Retinal pigment epithelial cell (primary cell): ENCODE data around the gene RBPJ.
A peak's percentile ranks its signal among the peaks of the same experiment; 100 is the strongest.

Source experiments
- DNase-seq: peaks from one replicate; pipeline ENCODE4 v3.0.0-alpha.2; 2010; ENCODE audit warnings: low read depth
- H3K4me3 ChIP-seq: 2 replicates; pipeline ENCODE4 v1.5.1; 2011; ENCODE audit warnings: mild to moderate bottlenecking, low read length, control low read depth, moderate library complexity
- CTCF ChIP-seq: conservative IDR thresholded peaks from 2 replicates; pipeline ENCODE4 v1.5.1; 2011; ENCODE audit warnings: low read depth, low read length, control low read depth, inconsistent platforms

RBPJ gene

GRCh38 chr4:26404743-26405206, 84.0 kb downstream of the RBPJ start:
- TF ChIP-seq CTCF: peak; percentile 59
- peak; percentile 48 for DNase-seq

GRCh38 chr4:26406346-26406975, 85.6 kb downstream of the RBPJ start:
- no peak for DNase-seq
- no peak overlapping the region for H3K4me3 ChIP-seq
- no peak for TF ChIP-seq CTCF

More at GRCh38 chr4:26404743-26405206, 84.0 kb downstream of the RBPJ start:
- H3K4me3 ChIP-seq: no peak overlapping the region

- DNase-seq: no peak
- H3K4me3 ChIP-seq: no peak overlapping the region
- no peak for TF ChIP-seq CTCF
Observed at GRCh38 chr4:26407476-26407875, 86.7 kb downstream of the RBPJ start.

- no peak for DNase-seq
- peak; percentile 58 for TF ChIP-seq CTCF
- H3K4me3 ChIP-seq: no peak overlapping the region
Observed at GRCh38 chr4:26410385-26411293, 89.8 kb downstream of the RBPJ start.

GRCh38 chr4:26412381-26413372, 91.9 kb downstream of the RBPJ start:
- H3K4me3 ChIP-seq: no peak overlapping the region
- TF ChIP-seq CTCF: no peak
- DNase-seq: no peak

- H3K4me3 ChIP-seq: no peak overlapping the region
- DNase-seq: no peak
- no peak for TF ChIP-seq CTCF
Observed at GRCh38 chr4:26413582-26413981, 92.8 kb downstream of the RBPJ start.
